ENCODE data around the gene PELO. TPM values are rescaled to one million over a fixed set of nuclear protein-coding genes. Genes with fewer than 3 reads are reported as not detected.

The PELO gene
- total RNA-seq, 1 experiment from 2014 or later = 12.4 TPM

DNA sequence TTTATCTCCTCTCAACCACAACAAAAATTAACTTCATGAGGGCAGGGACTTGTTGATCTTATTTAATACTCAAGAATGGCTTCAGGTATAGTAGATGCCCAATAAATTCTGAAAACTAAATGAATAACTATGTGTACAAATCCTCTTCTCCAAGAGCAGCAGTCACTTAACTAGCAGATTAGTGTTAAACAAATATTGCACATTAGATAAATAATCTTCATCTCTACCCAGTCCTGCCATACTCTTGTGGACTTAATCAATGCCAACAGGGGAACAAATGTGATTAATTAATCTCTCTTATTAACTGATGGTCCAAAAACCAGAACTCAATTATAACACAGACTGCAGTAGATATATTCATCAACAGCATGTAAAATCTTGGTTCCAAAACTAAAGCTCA is 15.0 kb upstream of the PELO start:
- in situ Hi-C loops (cut with HindIII; ENCODE audit: low pct_unique_long_range_greater_than_20kb, low sequenced_read_pairs) = no loop called here
- Histone ChIP-seq H3K4me1 (ENCODE audit: control insufficient read depth, insufficient read depth, low read length) (no peaks in the 10 kb centered on the region), H3K36me3 (ENCODE audit: control insufficient read depth, insufficient read depth, low read length) (no peaks in the 10 kb centered on the region), H3K4me3 (ENCODE audit: low read depth in 2 of 2, low read length in 2 of 2) (no peak overlapping the region), H3K27ac (ENCODE audit: low read length) (no peak overlapping the region), H3K27me3 (ENCODE audit: control insufficient read depth, insufficient read depth, low read length) (peaks cover 12% of the 10 kb centered on the region; the same call in 1 of the 2 replicates), H3K9me3 (ENCODE audit: control insufficient read depth, insufficient read depth, low read depth, low read length) (no peaks in the 10 kb centered on the region)
- ChIA-PET CTCF (no interaction called here), POLR2A (no interaction called here)
- intact Hi-C loops (cut with micrococcal nuclease; ENCODE audit: unreplicated experiment) = no loop called here
- no peak for ATAC-seq
- no TSS peak for BruUV-seq (replicated peaks)
- no peak for DNase-seq (ENCODE audit: low read depth, low spot score)
- TF ChIP-seq, protein P1, sequence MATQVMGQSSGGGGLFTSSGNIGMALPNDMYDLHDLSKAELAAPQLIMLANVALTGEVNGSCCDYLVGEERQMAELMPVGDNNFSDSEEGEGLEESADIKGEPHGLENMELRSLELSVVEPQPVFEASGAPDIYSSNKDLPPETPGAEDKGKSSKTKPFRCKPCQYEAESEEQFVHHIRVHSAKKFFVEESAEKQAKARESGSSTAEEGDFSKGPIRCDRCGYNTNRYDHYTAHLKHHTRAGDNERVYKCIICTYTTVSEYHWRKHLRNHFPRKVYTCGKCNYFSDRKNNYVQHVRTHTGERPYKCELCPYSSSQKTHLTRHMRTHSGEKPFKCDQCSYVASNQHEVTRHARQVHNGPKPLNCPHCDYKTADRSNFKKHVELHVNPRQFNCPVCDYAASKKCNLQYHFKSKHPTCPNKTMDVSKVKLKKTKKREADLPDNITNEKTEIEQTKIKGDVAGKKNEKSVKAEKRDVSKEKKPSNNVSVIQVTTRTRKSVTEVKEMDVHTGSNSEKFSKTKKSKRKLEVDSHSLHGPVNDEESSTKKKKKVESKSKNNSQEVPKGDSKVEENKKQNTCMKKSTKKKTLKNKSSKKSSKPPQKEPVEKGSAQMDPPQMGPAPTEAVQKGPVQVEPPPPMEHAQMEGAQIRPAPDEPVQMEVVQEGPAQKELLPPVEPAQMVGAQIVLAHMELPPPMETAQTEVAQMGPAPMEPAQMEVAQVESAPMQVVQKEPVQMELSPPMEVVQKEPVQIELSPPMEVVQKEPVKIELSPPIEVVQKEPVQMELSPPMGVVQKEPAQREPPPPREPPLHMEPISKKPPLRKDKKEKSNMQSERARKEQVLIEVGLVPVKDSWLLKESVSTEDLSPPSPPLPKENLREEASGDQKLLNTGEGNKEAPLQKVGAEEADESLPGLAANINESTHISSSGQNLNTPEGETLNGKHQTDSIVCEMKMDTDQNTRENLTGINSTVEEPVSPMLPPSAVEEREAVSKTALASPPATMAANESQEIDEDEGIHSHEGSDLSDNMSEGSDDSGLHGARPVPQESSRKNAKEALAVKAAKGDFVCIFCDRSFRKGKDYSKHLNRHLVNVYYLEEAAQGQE (IDR thresholded peaks at IDR 0.05; ENCODE audit: insufficient read depth in 1 of 2, low read depth in 2 of 2, low read length in 1 of 2) = no peak
- TF ChIP-seq CTCF (IDR thresholded peaks at IDR 0.05) (no peak), TCF7L2 (IDR thresholded peaks at IDR 0.05; ENCODE audit: low read depth, low read length) (no peak), SIN3A (IDR thresholded peaks at IDR 0.05; ENCODE audit: borderline replicate concordance, insufficient read depth, low read depth, low read length) (no peak), POLR2AphosphoS5 (IDR thresholded peaks at IDR 0.05; ENCODE audit: low read depth, low read length) (no peak)

DNA sequence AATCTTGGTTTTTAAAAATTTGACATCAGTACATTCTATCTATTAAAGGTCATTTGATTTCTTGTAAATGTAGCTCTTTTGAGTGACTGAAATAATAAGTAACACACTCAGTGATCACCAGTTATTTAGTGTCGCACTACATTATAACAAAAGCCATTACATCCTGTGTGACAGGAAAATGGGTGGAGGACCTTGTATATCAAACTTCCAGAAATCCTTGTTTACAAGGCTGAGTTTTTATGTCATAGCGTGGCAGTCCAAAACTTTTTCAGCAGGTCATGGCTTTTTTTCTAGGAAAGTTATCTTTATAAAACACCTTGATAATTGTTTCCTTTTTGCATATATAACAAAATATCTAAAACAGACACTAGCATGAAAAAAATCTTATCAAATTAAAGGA is 14.4 kb upstream of the PELO start:
- Histone ChIP-seq H3K27ac (ENCODE audit: low read length) (no peak overlapping the region), H3K9me3 (ENCODE audit: control insufficient read depth, insufficient read depth, low read depth, low read length) (no peaks in the 10 kb centered on the region), H3K4me1 (ENCODE audit: control insufficient read depth, insufficient read depth, low read length) (no peaks in the 10 kb centered on the region), H3K36me3 (ENCODE audit: control insufficient read depth, insufficient read depth, low read length) (no peaks in the 10 kb centered on the region), H3K27me3 (ENCODE audit: control insufficient read depth, insufficient read depth, low read length) (peaks cover 15% of the 10 kb centered on the region; the same call in 1 of the 2 replicates), H3K4me3 (ENCODE audit: low read depth in 2 of 2, low read length in 2 of 2) (no peak overlapping the region)
- POLR2A ChIA-PET = interaction anchor here (0.7 kb wide), 1 partner anchor 346 kb away, joined by 3 read pairs; no protein-coding TSS in a partner anchor
- intact Hi-C loops (cut with micrococcal nuclease; ENCODE audit: unreplicated experiment) = no loop called here
- no peak for ATAC-seq
- no peak for DNase-seq (ENCODE audit: low read depth, low spot score)
- in situ Hi-C loops (cut with HindIII; ENCODE audit: low pct_unique_long_range_greater_than_20kb, low sequenced_read_pairs) = no loop called here
- TF ChIP-seq TCF7L2 (IDR thresholded peaks at IDR 0.05; ENCODE audit: low read depth, low read length) (no peak), SIN3A (IDR thresholded peaks at IDR 0.05; ENCODE audit: borderline replicate concordance, insufficient read depth, low read depth, low read length) (no peak), POLR2AphosphoS5 (IDR thresholded peaks at IDR 0.05; ENCODE audit: low read depth, low read length) (no peak), CTCF (IDR thresholded peaks at IDR 0.05) (no peak)
- TF ChIP-seq, protein P1 (IDR thresholded peaks at IDR 0.05; ENCODE audit: insufficient read depth in 1 of 2, low read depth in 2 of 2, low read length in 1 of 2) = no peak
- CTCF ChIA-PET = no interaction called here
- BruUV-seq (replicated peaks) = no TSS peak
